BJ (cell line): ENCODE measurements around the gene AK9. TPM values are rescaled to one million over a fixed set of nuclear protein-coding genes. Genes with fewer than 3 reads are reported as not detected.

Experiments
- CTCF ChIA-PET: fragments of 350-600 bp; formaldehyde crosslinking; extraction: SDS; loops from one replicate; lab custom pipeline; 2021; ENCODE audit warnings: antibody characterized with exemption, inconsistent platforms; lab: Yijun Ruan, JAX
- POLR2A ChIA-PET: fragments of 300-600 bp; sonication (Branson Sonifier 250); formaldehyde crosslinking; extraction: SDS; loops from one replicate; lab custom pipeline; 2021; ENCODE audit warnings: antibody characterized with exemption; lab: Charles Lee
- DNase-seq: peaks from one replicate; pipeline ENCODE4 v3.0.0-alpha.2; 2011; ENCODE audit warnings: low read depth
- H3K27me3 ChIP-seq: 2 replicates; pipeline ENCODE4 v1.6.0; 2011; ENCODE audit warnings: low read length; ENCODE audit not compliant: control insufficient read depth, insufficient read depth
- H3K36me3 ChIP-seq: 2 replicates; pipeline ENCODE4 v1.5.1; 2011; ENCODE audit warnings: low read length; ENCODE audit not compliant: control insufficient read depth, insufficient read depth
- H3K4me3 ChIP-seq: 2 replicates; pipeline ENCODE4 v1.5.1; 2011; ENCODE audit warnings: low read depth, mild to moderate bottlenecking, control low read depth, low read length
- polyA plus RNA-seq: library from polyadenylated mRNA; depleted of rRNA; stranded (reverse); fragments of >200 nt; gene quantifications from 2 replicates; pipeline ENCODE4 v1.2.3, GENCODE V29; 2011
- TF ChIP-seq, protein P1 (sequence below): IDR thresholded peaks from 2 replicates; pipeline ENCODE4 v1.5.1; 2011; ENCODE audit warnings: low read depth, mild to moderate bottlenecking, control low read depth, inconsistent platforms, low read length, moderate library complexity; ENCODE audit not compliant: insufficient read depth

The AK9 gene
- polyA plus RNA-seq, 1 experiment = 1.3 TPM

DNA sequence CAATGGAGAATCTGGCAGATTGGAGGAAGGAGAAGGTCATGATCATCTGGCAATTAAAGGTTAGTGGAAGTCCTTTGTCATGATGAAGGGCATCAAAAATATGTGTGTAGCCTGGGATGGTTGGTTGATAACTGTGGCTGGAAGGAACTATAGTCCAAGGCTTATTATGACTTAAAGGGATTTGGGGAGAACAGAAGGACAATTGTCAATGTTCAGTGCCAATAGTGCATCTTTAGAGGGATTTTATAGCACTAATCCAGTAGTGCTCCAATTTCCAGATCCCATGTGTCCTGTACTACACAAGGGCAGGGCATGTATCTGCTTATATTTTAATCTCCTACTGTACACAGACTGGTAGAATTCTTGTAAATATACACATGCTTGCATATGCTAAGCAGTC, 203.0 kb downstream of the AK9 start:
- TF ChIP-seq, protein P1, sequence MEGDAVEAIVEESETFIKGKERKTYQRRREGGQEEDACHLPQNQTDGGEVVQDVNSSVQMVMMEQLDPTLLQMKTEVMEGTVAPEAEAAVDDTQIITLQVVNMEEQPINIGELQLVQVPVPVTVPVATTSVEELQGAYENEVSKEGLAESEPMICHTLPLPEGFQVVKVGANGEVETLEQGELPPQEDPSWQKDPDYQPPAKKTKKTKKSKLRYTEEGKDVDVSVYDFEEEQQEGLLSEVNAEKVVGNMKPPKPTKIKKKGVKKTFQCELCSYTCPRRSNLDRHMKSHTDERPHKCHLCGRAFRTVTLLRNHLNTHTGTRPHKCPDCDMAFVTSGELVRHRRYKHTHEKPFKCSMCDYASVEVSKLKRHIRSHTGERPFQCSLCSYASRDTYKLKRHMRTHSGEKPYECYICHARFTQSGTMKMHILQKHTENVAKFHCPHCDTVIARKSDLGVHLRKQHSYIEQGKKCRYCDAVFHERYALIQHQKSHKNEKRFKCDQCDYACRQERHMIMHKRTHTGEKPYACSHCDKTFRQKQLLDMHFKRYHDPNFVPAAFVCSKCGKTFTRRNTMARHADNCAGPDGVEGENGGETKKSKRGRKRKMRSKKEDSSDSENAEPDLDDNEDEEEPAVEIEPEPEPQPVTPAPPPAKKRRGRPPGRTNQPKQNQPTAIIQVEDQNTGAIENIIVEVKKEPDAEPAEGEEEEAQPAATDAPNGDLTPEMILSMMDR = no peak
- CTCF ChIA-PET = no interaction called here

DNA sequence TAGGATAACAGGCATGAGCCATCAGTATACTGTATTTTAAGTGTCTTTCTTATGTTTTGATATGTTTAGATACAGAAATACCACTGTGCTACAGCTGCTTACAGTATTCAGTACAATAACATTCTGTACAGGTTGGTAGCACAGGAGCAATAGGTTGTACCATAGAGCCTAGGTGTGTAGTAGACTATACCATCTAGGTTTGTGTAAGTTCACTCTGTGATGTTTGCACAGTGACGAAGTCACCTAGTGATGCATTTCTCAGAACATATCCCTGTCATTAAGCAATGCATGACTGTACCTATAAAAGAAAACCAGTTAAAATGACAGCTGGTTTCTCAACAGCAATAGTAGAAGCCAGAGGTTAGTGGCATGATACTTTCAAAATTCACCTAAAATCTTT, 204.9 kb downstream of the AK9 start:
- no peak for DNase-seq
- ChIA-PET POLR2A (no interaction called here), CTCF (interaction anchor here (0.7 kb wide), 1 partner anchor 22 kb away, joined by 3 read pairs; no protein-coding TSS in a partner anchor)
- H3K27me3 ChIP-seq = 0 out of 2 replicates have a peak, but pooled peaks cover 2% of the 10 kb centered on the region
- TF ChIP-seq, protein P1 = no peak
- H3K36me3 ChIP-seq = peaks cover 1% of the 10 kb centered on the region; the same call in 1 of the 2 replicates
- H3K4me3 ChIP-seq = no peak overlapping the region

More for the DNA sequence above, 203.0 kb downstream of the AK9 start:
- Histone ChIP-seq H3K27me3 (0 out of 2 replicates have a peak, but pooled peaks cover 2% of the 10 kb centered on the region), H3K4me3 (no peak overlapping the region), H3K36me3 (no peaks in the 10 kb centered on the region)
- POLR2A ChIA-PET = no interaction called here
- DNase-seq = no peak

DNA sequence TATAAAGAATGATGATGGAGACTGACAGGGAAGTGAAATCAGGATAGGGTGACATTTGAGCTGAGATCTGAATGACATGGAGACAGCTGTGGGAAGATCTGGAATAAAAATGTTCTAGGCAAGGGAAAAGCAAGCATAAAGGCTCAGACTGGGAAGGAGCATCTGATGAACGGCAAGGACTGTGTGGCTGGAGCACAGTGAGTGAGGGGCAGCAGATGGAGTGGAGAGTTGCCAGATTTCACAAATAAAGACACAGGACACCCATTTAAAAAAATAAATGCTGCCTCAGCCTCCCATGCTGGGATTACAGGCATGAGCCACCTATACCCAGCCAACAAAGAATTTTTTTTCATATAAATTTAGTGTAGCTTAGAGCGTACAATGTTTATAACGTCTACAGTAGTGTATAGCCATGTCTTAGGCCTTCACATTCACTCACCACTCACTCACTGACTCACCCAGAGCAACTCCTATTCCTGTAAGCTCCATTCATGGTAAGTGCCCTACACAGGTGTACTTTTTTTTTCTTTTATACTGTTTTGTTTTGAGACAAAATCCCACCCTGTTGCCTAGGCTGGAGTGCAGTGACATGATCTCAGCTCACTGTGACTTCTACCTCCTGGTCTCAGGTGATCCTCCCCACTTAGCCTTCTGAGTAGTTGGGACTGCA, 205.6 kb downstream of the AK9 start:
- CTCF ChIA-PET = interaction anchor here (0.7 kb wide), 2 partner anchors 23 to 29 kb away, joined by 3 to 4 read pairs; no protein-coding TSS in a partner anchor
- POLR2A ChIA-PET = no interaction called here
- Histone ChIP-seq H3K27me3 (0 out of 2 replicates have a peak, but pooled peaks cover 1% of the 10 kb centered on the region), H3K4me3 (no peak overlapping the region), H3K36me3 (peaks cover 4% of the 10 kb centered on the region; the same call in 1 of the 2 replicates)
- TF ChIP-seq, protein P1 = no peak
- DNase-seq = no peak

DNA sequence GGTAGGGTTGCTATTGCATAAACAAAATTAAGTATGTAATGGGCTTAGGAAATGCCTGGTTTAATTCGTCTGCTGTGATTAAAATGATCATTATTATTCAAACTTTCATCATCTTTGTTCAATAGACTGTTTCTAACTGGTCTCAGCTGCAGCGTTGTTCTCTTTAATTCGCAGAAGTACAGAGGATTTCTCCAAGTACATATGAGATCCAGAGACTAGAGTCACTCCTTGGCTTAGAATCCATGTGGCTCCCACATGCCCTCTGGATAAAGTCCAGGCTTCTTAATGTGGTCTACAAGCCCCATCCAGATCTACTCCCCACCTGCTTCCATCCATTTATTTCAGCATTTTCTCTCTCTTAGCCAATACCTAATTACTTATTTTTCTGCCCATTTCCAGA, 206.9 kb downstream of the AK9 start:
- POLR2A ChIA-PET = no interaction called here
- Histone ChIP-seq H3K27me3 (0 out of 2 replicates have a peak, but pooled peaks cover 1% of the 10 kb centered on the region), H3K4me3 (no peak overlapping the region), H3K36me3 (peaks cover 4% of the 10 kb centered on the region; the same call in 1 of the 2 replicates)
- TF ChIP-seq, protein P1 = no peak
- no peak for DNase-seq
- CTCF ChIA-PET = no interaction called here

DNA sequence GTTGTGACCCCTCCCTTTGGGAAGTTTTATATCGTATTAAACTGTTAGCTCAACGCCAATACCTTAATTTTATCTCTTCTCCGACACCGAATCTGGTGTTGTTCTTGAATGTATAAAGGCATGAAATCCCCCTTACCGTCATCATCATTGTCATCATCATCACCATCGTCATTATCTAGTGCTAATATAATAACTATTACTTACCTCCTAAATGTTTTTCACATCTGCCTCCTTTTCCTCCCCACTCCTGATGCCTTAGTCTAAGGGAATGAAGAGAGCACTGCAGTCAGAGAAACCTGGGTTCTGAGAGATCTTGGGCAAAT, 207.3 kb downstream of the AK9 start:
- no peak for DNase-seq
- peak overlapping the region; percentile 50 for H3K4me3 ChIP-seq
- POLR2A ChIA-PET = no interaction called here
- CTCF ChIA-PET = no interaction called here
- TF ChIP-seq, protein P1 = no peak
- H3K27me3 ChIP-seq = 0 out of 2 replicates have a peak, but pooled peaks cover 1% of the 10 kb centered on the region
- H3K36me3 ChIP-seq = peaks cover 4% of the 10 kb centered on the region; the same call in 1 of the 2 replicates
